IPS DF 19.7 (cell line): Measurements from ENCODE around the gene VEGFD.

Source experiments
- DNase-seq: peaks from one replicate; pipeline ENCODE4 v3.0.0-alpha.2; 2013; ENCODE audit warnings: low read depth, low spot score

The VEGFD gene

GRCh38 chrX:15384304-15384703 is at the start of gene VEGFD:
TSS of gene VEGFD (minus strand) at chrX:15384413. CDS start at chrX:15383946, 467 bp downstream.
- no peak for DNase-seq

- DNase-seq = no peak
These were observed 46.4 kb upstream of the VEGFD start for GRCh38 chrX:15430584-15430983.

- DNase-seq = no peak
These were observed 45.9 kb upstream of the VEGFD start for GRCh38 chrX:15430076-15430475.

DNA sequence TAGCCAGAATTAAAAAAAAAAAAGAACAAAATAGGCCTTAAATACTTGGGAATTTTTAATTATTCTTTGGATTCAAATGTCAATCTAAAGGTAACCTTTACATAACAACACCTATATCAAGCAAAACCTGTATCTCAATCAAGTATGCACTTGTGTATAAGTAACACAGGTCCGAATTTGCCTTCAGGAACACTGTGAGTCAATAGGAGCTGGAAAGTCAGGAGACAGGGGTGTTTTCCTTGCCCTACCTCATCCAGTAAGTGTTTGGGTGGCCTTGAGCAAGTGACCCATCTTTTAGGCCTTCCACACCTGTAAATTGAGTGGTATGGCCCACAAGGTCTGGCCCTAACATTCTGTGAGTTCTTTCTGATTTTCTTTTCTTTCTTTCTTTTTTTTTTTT is 40.8 kb upstream of the VEGFD start:
- DNase-seq = no peak

- DNase-seq = no peak
These were observed 34.5 kb upstream of the VEGFD start for GRCh38 chrX:15418707-15419181.

- DNase-seq = no peak
These were observed 34.0 kb upstream of the VEGFD start for GRCh38 chrX:15418041-15418706.

- no peak for DNase-seq
These were observed 32.1 kb upstream of the VEGFD start for GRCh38 chrX:15416133-15416993.

DNA sequence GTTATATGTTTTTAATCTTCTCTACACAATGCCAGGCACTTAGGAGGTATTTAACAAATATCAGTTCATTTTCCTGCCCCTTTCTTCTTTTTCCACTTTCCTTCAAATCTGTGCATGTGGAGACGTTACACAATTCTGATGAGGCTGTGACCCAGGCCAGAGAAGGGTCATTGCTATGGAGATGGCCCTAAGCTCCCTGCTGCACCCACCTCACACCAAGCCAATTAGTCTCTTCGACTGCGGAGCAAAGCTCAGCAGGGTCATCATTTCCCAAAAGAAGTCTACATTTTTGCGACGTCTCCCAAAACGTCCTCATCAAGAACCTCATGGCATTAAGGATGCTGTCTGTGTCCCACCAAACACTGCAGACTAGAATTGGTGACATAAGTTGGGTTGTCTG is 28.9 kb upstream of the VEGFD start:
- DNase-seq = no peak

GRCh38 chrX:15410947-15411346 is 26.7 kb upstream of the VEGFD start:
- no peak for DNase-seq

DNA sequence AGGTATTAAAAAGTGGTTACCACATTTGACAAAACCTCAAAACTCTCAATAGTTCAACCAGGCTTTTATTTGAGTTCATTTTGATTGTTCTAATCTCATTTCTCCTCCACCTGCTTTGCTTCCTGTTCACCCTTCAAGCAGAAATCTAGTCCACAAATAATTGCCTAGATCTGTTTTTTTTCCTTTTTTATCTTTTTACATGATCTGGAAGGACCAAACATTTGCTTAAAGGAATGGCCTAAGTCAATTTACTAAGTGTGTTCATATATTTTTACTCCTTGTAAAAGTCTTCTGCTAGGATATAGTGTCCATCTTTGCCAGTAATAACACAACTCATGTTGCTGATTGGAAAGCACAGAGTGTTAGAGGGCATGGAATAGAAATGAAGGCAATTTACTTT is 26.2 kb upstream of the VEGFD start:
- DNase-seq = no peak

- DNase-seq = no peak
These were observed 21.6 kb upstream of the VEGFD start for GRCh38 chrX:15405846-15406245.

- no peak for DNase-seq
These were observed 20.3 kb upstream of the VEGFD start for GRCh38 chrX:15404401-15405096.

DNA sequence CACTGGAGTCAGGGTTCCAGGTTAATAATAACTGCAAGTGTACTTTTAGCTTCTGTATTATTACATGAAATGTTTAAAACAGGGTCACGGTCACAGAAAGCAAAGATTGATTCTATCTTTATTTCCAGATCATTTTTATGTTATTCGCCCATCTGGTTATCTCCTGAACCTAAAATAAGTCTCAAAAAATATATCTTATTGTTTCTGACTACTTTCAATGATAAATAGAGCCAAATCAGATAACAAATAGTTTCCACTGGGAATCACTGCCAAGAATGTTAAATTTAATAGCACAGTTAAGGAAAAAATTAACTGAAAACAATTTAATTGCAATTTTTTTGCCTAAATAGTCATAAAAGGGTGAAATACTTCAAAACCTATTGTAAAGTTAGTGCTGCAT is 17.2 kb upstream of the VEGFD start:
- DNase-seq = no peak

GRCh38 chrX:15399962-15400391 is 15.8 kb upstream of the VEGFD start:
- DNase-seq = no peak

- DNase-seq = no peak
These were observed 14.7 kb upstream of the VEGFD start for GRCh38 chrX:15398874-15399273.

- DNase-seq = no peak
These were observed 11.6 kb upstream of the VEGFD start for GRCh38 chrX:15395789-15396188.

DNA sequence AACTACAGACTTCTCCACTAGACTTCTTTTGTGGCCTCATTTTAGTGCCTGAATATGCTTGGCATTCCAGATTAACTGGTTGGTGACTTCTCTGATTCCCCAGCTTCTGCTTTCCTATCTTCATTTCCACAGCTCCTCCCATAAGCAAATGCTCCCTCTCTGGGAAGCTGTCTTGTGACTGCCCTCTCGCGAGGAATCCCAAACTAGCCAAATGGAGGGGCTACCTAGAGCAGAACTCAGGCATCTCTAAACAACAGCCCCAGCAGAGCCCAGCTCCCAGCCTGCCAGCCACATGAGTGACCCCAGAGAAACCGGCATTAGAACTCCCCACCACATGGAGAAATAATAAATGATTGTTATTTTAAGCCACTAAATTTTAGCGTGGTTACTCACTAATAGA is 7.6 kb upstream of the VEGFD start:
- DNase-seq = no peak

DNA sequence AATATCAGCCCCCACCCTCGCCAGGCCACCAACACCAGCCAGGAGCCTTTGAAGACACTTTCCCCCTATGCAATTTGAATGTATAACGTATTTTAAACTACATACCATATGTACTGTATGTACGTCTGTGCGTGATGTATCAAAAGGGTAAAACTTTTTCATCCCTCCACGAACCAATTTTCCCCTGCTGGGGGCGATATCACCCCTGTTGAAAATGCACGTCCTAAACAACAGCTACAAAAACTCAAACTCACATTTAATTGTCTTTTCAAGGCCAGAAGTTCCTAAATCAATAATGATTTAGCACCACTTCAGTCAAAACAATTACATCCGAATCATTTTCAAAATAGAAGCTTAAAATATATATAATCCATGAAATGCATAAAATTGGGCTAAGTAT is 1.4 kb downstream of the VEGFD start:
- no peak for DNase-seq

DNA sequence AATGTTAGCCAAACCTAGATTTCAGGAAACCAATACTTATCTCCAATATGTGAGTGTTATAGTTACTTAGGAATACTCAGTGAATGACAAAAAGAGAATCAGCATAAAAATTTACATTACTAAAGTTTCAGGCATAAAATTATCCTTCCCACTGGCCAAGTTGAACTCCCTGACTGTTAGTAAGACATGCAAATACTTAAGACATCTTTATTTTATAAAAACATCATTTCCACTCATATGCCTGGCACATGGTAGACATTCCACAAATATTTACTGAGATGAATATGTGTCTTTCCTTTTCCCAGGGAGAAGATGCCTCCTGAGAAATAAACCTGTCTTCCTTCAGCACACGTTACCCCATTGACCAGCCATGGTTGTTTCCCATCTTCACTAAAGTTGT is 7.3 kb downstream of the VEGFD start:
- no peak for DNase-seq

GRCh38 chrX:15373976-15374375 is 10.2 kb downstream of the VEGFD start:
- no peak for DNase-seq

DNA sequence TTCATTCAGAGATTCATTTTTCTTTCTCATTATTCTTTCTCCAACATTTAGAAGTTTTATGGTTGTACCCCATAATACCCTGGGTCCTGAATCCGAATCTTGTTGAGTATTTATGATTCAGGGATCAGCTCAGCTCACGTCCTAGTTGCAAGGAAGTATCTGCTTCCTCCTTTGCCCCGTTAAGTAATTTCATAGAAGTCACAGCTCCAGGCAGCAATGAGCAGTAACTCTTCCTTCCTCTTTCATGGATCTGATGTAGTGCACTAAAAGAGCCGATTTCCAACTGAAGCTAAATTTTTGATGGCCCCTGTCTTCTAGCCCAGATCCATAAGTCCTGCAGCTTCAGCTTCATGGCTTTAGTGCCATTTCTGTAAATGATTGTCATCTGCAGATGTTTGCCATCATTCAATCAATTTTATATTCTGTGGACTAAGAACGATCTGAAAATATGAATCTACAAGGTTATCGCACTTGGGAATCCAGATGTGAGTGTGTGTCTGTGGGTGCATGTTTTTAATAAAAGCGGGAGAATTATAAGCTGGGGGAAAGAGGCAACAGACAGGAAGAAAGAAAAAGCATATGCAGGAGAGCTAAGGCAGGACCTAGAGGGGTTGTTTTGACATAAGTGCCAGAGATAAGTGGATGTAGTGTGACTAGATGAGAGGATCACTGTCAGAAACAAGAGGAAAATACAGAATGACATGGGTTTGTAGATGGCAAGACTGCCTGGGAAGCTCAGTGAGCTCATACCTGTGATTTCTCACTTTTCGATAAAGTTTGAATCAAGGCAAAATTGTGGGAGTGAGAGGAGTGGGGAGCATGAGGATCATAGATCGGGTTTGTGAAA is 17.5 kb downstream of the VEGFD start:
- DNase-seq = no peak
